ENCODE results near the gene RSPO4. TPM values are rescaled to one million over a fixed set of nuclear protein-coding genes. Genes with fewer than 3 reads are reported as not detected.

Gene RSPO4
- total RNA-seq, 1 experiment from 2014 or later, result 6.7 TPM

DNA sequence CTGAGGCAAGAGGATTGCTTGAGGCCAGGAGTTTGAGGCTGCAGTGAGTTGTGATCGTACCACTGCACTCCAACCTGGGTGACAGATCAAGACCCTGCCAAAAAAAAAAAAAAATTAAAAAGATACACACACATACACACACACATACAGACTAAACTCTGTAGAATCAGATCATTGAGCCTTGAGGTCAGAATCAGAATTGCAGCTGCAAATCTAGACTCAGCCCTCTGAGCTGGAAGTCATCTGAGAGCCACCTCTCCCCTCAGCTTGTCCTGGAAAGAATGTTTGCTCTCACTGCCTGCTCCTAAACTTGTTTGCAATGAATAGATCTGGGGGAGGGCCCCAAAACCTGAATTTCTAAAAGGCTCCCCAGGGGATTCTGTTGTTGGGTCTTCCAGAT is 44.6 kb downstream of the RSPO4 start:
- no peaks in the 10 kb centered on the region for H3K27me3 ChIP-seq (ENCODE audit: insufficient read depth, low read length)
- peaks cover 15% of the 10 kb centered on the region for H3K27me3 Mint-ChIP-seq (ENCODE audit: low read depth)
- peak; percentile 25; the same call in 1 of the 3 replicates for TF ChIP-seq CTCF (conservative IDR thresholded peaks at IDR 0.05)

More for the DNA sequence above, 44.6 kb downstream of the RSPO4 start:
- no peak for DNase-seq
- Histone ChIP-seq H2BK5ac (ENCODE audit: insufficient read length, low read length) (no peak overlapping the region), H3K23me2 (ENCODE audit: insufficient read length, low read depth, low read length, poor library complexity, severe bottlenecking) (no peaks in the 10 kb centered on the region), H3K56ac (ENCODE audit: insufficient read length, low read depth, low read length) (no peak overlapping the region), H2AK5ac (ENCODE audit: insufficient read length, low read length) (no peak overlapping the region), H4K91ac (ENCODE audit: insufficient read length, low read depth, low read length) (no peak overlapping the region), H4K5ac (ENCODE audit: insufficient read length, low read depth, low read length) (no peak overlapping the region), H4K8ac (replicated peaks; ENCODE audit: insufficient read length, low read depth, low read length) (no peak overlapping the region), H3K79me1 (ENCODE audit: insufficient read depth, low read depth, low read length, poor library complexity, severe bottlenecking) (no peaks in the 10 kb centered on the region), H3K4me1 (ENCODE audit: insufficient read depth, low read length) (no peaks in the 10 kb centered on the region), H3K18ac (ENCODE audit: insufficient read length, low read depth, low read length) (no peak overlapping the region), H3K79me2 (ENCODE audit: insufficient read depth, low read length) (no peaks in the 10 kb centered on the region), H3K4ac (ENCODE audit: low read depth, low read length) (no peak overlapping the region), H4K20me1 (ENCODE audit: control insufficient read depth, insufficient read depth, insufficient read length) (no peaks in the 10 kb centered on the region), H3K14ac (ENCODE audit: insufficient read depth, low read length) (no peak overlapping the region), H2BK15ac (ENCODE audit: low read depth, low read length) (no peak overlapping the region), H2BK120ac (ENCODE audit: low read depth, low read length, poor library complexity, severe bottlenecking) (no peak overlapping the region), H3T11ph (ENCODE audit: low read length) (no peak overlapping the region), H3K4me2 (ENCODE audit: insufficient read depth, insufficient read length, low read length) (no peak overlapping the region), H3K9me3 (ENCODE audit: control insufficient read depth, low read depth, low read length) (no peaks in the 10 kb centered on the region), H3K23ac (ENCODE audit: insufficient read length, low read depth, low read length) (no peak overlapping the region), H3K9ac (ENCODE audit: extremely low read depth, insufficient read length, low read length) (no peak overlapping the region), H2BK20ac (ENCODE audit: low read depth, low read length, poor library complexity, severe bottlenecking) (no peak overlapping the region), H3K27ac (ENCODE audit: insufficient read length, low read depth, low read length) (no peak overlapping the region), H2BK12ac (ENCODE audit: insufficient read length, low read depth, low read length) (no peak overlapping the region), H2AFZ (ENCODE audit: low read length) (no peak overlapping the region)
- WGBS (ENCODE audit: extremely low coverage, insufficient read length, low lambda C conversion rate), result no CpG with 5 or more reads among the region's 1 CpG
- peaks cover 9 to 30% of the 10 kb centered on the region in 2 experiments for H3K4me1 Mint-ChIP-seq
- no peaks in the 10 kb centered on the region for H3K36me3 Mint-ChIP-seq (ENCODE audit: insufficient read depth in 1 of 3, low read depth in 3 of 3)
- peak overlapping the region in 1 of 3 experiments; percentile 28; a peak in 1 of 7 replicates for H3K27ac Mint-ChIP-seq
- H3K9me3 Mint-ChIP-seq, result no peaks in the 10 kb centered on the region
- no peak overlapping the region for H3K4me3 Mint-ChIP-seq

Data from H9 (cell line).